GM13976 (cell line): Measurements from ENCODE around the gene MICAL3.

Experiments
- DNase-seq: peaks from one replicate; pipeline ENCODE4 v3.0.0; 2012; ENCODE audit warnings: low spot score
- in situ Hi-C: fragments of 300-500 bp; cut with MboI; formaldehyde crosslinking; loops from one replicate; pipeline ENCODE4 v1.12.0; 2022; ENCODE audit warnings: low sequenced_read_pairs, mixed read lengths, inconsistent platforms; ENCODE audit not compliant: unreplicated experiment
- TF ChIP-seq, protein P1 (sequence below): IDR thresholded peaks from 2 replicates; pipeline ENCODE4 v1.5.1; 2012; ENCODE audit warnings: borderline replicate concordance, mild to moderate bottlenecking; ENCODE audit not compliant: insufficient read depth; ENCODE audit errors: extremely low read depth, missing control alignments, control extremely low read depth

MICAL3 gene

DNA sequence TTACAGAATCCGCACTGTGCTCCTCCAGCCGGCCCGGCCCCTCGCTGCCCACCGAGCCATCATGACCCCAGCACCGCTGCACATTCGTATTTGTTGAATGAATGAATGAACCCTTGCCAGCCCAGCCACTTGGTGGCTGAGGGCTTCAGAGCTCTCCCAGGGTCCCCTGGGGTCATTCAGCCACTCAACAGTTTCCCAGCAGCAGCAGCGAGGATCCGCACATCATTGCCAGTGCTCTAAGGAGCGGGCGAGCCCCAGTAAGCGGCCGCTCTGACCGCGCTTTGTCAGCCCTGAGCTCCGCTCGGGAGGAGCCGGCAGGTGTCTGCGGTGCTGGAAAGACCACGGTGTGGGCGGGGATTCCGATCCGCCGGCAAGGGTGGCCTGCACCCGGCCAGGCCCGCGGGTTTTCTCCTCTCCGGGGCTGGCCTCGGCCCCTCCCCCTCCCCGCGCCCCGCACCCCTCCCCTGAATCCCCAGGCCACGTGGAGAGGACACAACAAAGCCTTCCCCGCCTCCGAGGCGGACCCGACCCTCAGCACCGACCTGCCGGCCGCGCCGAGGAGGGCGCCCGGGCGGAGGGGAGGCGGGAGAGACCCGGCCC, 250.7 kb downstream of the MICAL3 start:
- peak; percentile 77 for DNase-seq
- in situ Hi-C loops = no loop called here
- TF ChIP-seq, protein P1, sequence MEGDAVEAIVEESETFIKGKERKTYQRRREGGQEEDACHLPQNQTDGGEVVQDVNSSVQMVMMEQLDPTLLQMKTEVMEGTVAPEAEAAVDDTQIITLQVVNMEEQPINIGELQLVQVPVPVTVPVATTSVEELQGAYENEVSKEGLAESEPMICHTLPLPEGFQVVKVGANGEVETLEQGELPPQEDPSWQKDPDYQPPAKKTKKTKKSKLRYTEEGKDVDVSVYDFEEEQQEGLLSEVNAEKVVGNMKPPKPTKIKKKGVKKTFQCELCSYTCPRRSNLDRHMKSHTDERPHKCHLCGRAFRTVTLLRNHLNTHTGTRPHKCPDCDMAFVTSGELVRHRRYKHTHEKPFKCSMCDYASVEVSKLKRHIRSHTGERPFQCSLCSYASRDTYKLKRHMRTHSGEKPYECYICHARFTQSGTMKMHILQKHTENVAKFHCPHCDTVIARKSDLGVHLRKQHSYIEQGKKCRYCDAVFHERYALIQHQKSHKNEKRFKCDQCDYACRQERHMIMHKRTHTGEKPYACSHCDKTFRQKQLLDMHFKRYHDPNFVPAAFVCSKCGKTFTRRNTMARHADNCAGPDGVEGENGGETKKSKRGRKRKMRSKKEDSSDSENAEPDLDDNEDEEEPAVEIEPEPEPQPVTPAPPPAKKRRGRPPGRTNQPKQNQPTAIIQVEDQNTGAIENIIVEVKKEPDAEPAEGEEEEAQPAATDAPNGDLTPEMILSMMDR = no peak

DNA sequence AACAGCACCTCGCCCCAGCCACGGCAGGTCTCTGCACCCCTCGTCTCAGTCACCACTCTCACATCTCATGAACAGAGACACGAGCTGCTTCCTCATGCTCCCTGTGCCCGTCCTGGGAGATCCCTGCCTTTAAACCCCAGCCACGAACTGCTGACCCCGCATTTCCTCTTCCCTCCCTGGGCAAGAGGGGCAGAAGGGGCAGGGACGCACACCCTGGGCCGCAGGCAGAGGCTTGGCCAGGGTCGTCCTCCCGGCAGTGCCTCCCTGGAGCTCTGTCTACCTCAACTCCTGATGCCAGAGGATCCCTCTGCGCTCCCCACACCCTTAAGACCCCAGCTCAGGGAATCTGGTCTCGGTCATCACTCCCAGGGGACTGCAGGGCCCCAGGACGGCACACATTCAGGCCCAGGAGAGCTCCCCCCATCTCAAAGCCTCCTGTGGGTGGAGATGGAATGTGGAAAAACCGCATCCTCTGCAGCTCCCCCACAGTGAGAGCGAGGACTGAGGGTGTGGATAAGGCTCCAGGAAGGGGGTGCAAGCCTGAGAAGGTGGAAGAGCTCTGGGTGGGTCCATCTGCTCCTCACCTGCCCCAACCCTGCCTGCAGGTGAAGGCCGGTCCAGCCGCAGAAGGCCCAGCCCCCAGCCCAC, 251.3 kb downstream of the MICAL3 start:
- in situ Hi-C loops = no loop called here
- TF ChIP-seq, protein P1 = no peak
- no peak for DNase-seq

DNA sequence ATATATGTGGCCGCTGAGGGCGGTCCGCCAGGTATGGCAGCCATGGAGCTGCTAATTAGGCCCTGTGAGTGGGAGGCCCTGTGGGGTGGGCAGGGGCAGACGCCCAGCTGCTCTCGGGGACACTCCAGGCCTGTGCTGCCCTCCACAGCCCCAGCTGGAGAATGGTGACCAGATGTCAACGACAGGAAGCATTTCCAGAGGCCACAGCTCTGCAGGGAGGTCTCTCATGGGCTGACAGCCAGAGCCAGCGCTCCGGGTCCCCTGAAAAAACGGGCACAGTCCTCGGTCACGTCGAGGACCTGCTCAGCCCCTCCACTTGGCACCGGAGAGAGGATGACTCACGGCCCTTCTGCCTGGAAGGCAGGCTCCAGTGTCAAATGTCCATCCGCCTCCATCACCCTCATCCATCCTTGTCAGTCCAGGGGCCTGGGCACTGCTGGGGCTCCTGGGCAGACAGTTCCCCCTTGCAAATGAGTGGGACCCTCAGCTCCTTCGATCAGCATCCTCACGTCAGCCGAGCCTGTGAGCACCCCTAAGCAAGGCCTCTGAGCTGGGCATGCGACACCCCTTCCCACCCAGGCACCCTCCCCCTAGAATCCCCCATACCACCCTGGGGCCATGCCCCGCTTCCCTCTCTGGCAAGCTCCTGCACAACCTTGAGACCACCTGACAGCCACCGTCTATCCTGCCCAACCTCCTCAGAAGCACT, 252.0 kb downstream of the MICAL3 start:
- TF ChIP-seq, protein P1 = peak; percentile 22
- in situ Hi-C loops = no loop called here
- DNase-seq = no peak

- in situ Hi-C loops = no loop called here
- DNase-seq = no peak
- TF ChIP-seq, protein P1 = no peak
Observed at GRCh38 chr22:17770180-17771077, 253.9 kb downstream of the MICAL3 start.

GRCh38 chr22:17769716-17770082, 254.7 kb downstream of the MICAL3 start:
- TF ChIP-seq, protein P1 = no peak
- no peak for DNase-seq

More at GRCh38 chr22:17769716-17770082, 254.7 kb downstream of the MICAL3 start:
- in situ Hi-C loops = no loop called here
